ENCODE measurements around the gene CCDC47.

CCDC47 gene

GRCh38 chr17:63698886-63699637, 74.3 kb downstream of the CCDC47 start:
- POLR2A ChIA-PET (ENCODE audit: low non-redundant PET): no interaction called here
- CTCF ChIA-PET: interaction anchor here (1.0 kb wide), 1 partner anchor 263 kb away, joined by 3 read pairs; no protein-coding TSS in a partner anchor
- no peak for DNase-seq (ENCODE audit: low spot score)
- TF ChIP-seq, protein P1, sequence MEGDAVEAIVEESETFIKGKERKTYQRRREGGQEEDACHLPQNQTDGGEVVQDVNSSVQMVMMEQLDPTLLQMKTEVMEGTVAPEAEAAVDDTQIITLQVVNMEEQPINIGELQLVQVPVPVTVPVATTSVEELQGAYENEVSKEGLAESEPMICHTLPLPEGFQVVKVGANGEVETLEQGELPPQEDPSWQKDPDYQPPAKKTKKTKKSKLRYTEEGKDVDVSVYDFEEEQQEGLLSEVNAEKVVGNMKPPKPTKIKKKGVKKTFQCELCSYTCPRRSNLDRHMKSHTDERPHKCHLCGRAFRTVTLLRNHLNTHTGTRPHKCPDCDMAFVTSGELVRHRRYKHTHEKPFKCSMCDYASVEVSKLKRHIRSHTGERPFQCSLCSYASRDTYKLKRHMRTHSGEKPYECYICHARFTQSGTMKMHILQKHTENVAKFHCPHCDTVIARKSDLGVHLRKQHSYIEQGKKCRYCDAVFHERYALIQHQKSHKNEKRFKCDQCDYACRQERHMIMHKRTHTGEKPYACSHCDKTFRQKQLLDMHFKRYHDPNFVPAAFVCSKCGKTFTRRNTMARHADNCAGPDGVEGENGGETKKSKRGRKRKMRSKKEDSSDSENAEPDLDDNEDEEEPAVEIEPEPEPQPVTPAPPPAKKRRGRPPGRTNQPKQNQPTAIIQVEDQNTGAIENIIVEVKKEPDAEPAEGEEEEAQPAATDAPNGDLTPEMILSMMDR (conservative IDR thresholded peaks at IDR 0.05; ENCODE audit: low read depth): no peak
- peak overlapping the region; percentile 62 for H3K27ac ChIP-seq

DNA sequence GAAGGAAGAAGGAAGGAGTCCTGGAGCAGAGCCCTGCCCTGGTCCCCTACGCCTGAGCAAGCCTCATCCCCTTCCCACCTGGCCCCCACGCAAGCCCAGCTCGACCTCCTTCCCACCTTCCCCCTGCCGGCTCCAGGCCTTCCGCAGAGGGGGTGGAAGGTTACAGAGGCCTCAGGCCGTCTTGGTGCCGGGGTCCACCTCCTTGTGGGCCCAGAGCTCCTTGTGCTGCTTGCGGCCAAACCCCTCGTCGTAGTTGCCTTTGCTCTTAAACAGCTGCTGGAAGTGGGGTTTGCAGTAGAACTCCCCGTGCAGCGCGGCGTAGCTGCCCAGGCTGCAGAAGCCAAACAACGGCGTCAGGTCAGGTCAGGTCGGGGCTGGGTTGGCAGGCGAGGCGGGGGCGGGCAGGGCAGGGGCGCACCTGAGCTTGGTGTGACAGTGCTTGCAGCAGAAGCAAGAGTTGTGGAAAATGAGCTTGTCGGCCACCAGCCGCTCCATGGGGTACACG, 75.0 kb downstream of the CCDC47 start:
- CTCF ChIA-PET: interaction anchor here (0.6 to 1.0 kb wide), 3 partner anchors 15 to 755 kb away, joined by 3 read pairs; no protein-coding TSS in a partner anchor
- TF ChIP-seq, protein P1 (conservative IDR thresholded peaks at IDR 0.05; ENCODE audit: low read depth): no peak
- no peak for DNase-seq (ENCODE audit: low spot score)
- POLR2A ChIA-PET (ENCODE audit: low non-redundant PET): no interaction called here
- H3K27ac ChIP-seq: peak overlapping the region; percentile 62; the same call in 1 of the 2 replicates

- DNase-seq (ENCODE audit: low spot score): peak; percentile 34
- CTCF ChIA-PET: interaction anchor here (0.6 to 1.3 kb wide), 3 partner anchors 13 to 754 kb away, joined by 3 to 4 read pairs (median 3); no protein-coding TSS in a partner anchor
- POLR2A ChIA-PET (ENCODE audit: low non-redundant PET): interaction anchor here (0.6 kb wide), 1 partner anchor 262 kb away, joined by 3 read pairs; no protein-coding TSS in a partner anchor
These were observed 75.8 kb downstream of the CCDC47 start for GRCh38 chr17:63697341-63698286.

GRCh38 chr17:63696381-63696961, 76.9 kb downstream of the CCDC47 start:
- DNase-seq (ENCODE audit: low spot score): no peak
- CTCF ChIA-PET: interaction anchor here (1.3 kb wide), 1 partner anchor 12 kb away, joined by 4 read pairs; no protein-coding TSS in a partner anchor

More at GRCh38 chr17:63697341-63698286, 75.8 kb downstream of the CCDC47 start:
- H3K27ac ChIP-seq: peak overlapping the region; percentile 62
- TF ChIP-seq, protein P1 (conservative IDR thresholded peaks at IDR 0.05; ENCODE audit: low read depth): peak; percentile 27; the same call in 1 of the 2 replicates

GRCh38 chr17:63695889-63696288, 77.5 kb downstream of the CCDC47 start:
- H3K27ac ChIP-seq: peak overlapping the region; percentile 62
- TF ChIP-seq, protein P1 (conservative IDR thresholded peaks at IDR 0.05; ENCODE audit: low read depth): no peak
- no peak for DNase-seq (ENCODE audit: low spot score)
- POLR2A ChIA-PET (ENCODE audit: low non-redundant PET): no interaction called here
- CTCF ChIA-PET: no interaction called here

More at GRCh38 chr17:63696381-63696961, 76.9 kb downstream of the CCDC47 start:
- TF ChIP-seq, protein P1 (conservative IDR thresholded peaks at IDR 0.05; ENCODE audit: low read depth): no peak
- POLR2A ChIA-PET (ENCODE audit: low non-redundant PET): no interaction called here
- H3K27ac ChIP-seq: peak overlapping the region; percentile 62

All from RWPE1 (cell line).